NB4 (cell line): ENCODE data around the gene INPP5B.

Experiments used
- CTCF ChIP-seq: IDR thresholded peaks from one replicate; pipeline ENCODE4 v1.5.1; 2012; ENCODE audit warnings: low read depth, low read length
- MAX ChIP-seq: IDR thresholded peaks from 2 replicates; pipeline ENCODE4 v1.6.1; 2011; ENCODE audit warnings: low read depth, low read length
- POLR2A ChIP-seq: IDR thresholded peaks from 2 replicates; pipeline ENCODE4 v1.6.1; 2011; ENCODE audit warnings: mild to moderate bottlenecking; ENCODE audit not compliant: insufficient read length; ENCODE audit errors: extremely low read depth

GRCh38 chr1:37884145-37884544 is 62.7 kb downstream of the INPP5B start:
- TF ChIP-seq CTCF (no peak), POLR2A (no peak), MAX (no peak)
